GM23338 (cell line): ENCODE measurements around the gene LRTM2. TPM values are rescaled to one million over a fixed set of nuclear protein-coding genes. Genes with fewer than 3 reads are reported as not detected.

Source experiments
- ATAC-seq: fragments of 200-7000 bp; cut with Tn5 transposase; 3 replicates; pipeline ENCODE4 v1.9.1; 2020
- DNase-seq: peaks from one replicate; pipeline ENCODE4 v3.0.0-alpha.2; 2015; ENCODE audit warnings: low spot score
- H2AFZ ChIP-seq: fragments of 200-600 bp; sonication (generic); 2 replicates; pipeline ENCODE4 v1.8.0; 2016; ENCODE audit warnings: antibody characterized with exemption, mild to moderate bottlenecking, moderate library complexity
- H3F3A ChIP-seq: fragments of 200-600 bp; sonication (generic); replicated peaks from 2 replicates; pipeline ENCODE4 v1.8.0; 2017; ENCODE audit warnings: antibody characterized with exemption, mixed run types, low read depth
- H3K27ac ChIP-seq: fragments of 200-600 bp; sonication (generic); 2 replicates; pipeline ENCODE4 v1.6.1; 2016; ENCODE audit warnings: low read depth
- H3K27me3 ChIP-seq: fragments of 200-600 bp; sonication (generic); 2 replicates; pipeline ENCODE4 v1.8.0; 2016; ENCODE audit warnings: mild to moderate bottlenecking, mixed run types, moderate library complexity; ENCODE audit not compliant: insufficient read depth
- H3K36me3 ChIP-seq: fragments of 200-600 bp; sonication (generic); 2 replicates; pipeline ENCODE4 v1.8.0; 2016; ENCODE audit warnings: mild to moderate bottlenecking; ENCODE audit not compliant: insufficient read depth
- H3K4me1 ChIP-seq: fragments of 200-600 bp; sonication (generic); 2 replicates; pipeline ENCODE4 v1.8.0; 2016; ENCODE audit warnings: mild to moderate bottlenecking, moderate library complexity; ENCODE audit not compliant: insufficient read depth
- H3K4me2 ChIP-seq: fragments of 200-600 bp; sonication (generic); 2 replicates; pipeline ENCODE4 v1.7.1; 2017; ENCODE audit warnings: mixed run types
- H3K4me3 ChIP-seq: fragments of 200-600 bp; sonication (generic); 2 replicates; pipeline ENCODE4 v1.6.1; 2016; ENCODE audit warnings: mixed run types
- H3K79me2 ChIP-seq: fragments of 200-600 bp; sonication (generic); replicated peaks from 2 replicates; pipeline ENCODE4 v1.8.0; 2017; ENCODE audit warnings: mild to moderate bottlenecking; ENCODE audit not compliant: insufficient read depth
- H3K9me2 ChIP-seq: fragments of 200-600 bp; sonication (generic); 2 replicates; pipeline ENCODE4 v1.8.0; 2017; ENCODE audit not compliant: insufficient read depth
- H4K20me1 ChIP-seq: fragments of 200-600 bp; sonication (generic); replicated peaks from 2 replicates; pipeline ENCODE4 v1.8.0; 2017; ENCODE audit warnings: mild to moderate bottlenecking; ENCODE audit not compliant: insufficient read depth
- H3K27ac Mint-ChIP-seq: 2 replicates; pipeline ENCODE4 v1.8.0; 2020; ENCODE audit warnings: inconsistent platforms, mild to moderate bottlenecking, moderate library complexity, mixed read lengths
- H3K27me3 Mint-ChIP-seq: 3 replicates; pipeline ENCODE4 v1.8.0; 2022; ENCODE audit warnings: low read depth, mild to moderate bottlenecking, moderate library complexity, mixed read lengths, inconsistent platforms; ENCODE audit not compliant: insufficient read depth, poor library complexity
- H3K36me3 Mint-ChIP-seq: 3 replicates; pipeline ENCODE4 v1.8.0; 2021; ENCODE audit warnings: low read depth, mild to moderate bottlenecking, inconsistent platforms, moderate library complexity, mixed read lengths
- H3K4me1 Mint-ChIP-seq: 3 replicates; pipeline ENCODE4 v1.8.0; 2020; ENCODE audit warnings: mild to moderate bottlenecking, inconsistent platforms, mixed read lengths
- H3K4me3 Mint-ChIP-seq: 3 replicates; pipeline ENCODE4 v1.8.0; 2021; ENCODE audit warnings: moderate library complexity, mild to moderate bottlenecking, inconsistent platforms, mixed read lengths
- H3K9me3 Mint-ChIP-seq: 3 replicates; pipeline ENCODE4 v1.8.0; 2020; ENCODE audit warnings: moderate library complexity, mild to moderate bottlenecking, inconsistent platforms, mixed read lengths
- CREB1 ChIP-seq: fragments of 250-450 bp; sonication (Bioruptor Pico); IDR thresholded peaks from 2 replicates; pipeline ENCODE4 v1.5.0; 2020; ENCODE audit warnings: low read depth, mild to moderate bottlenecking, moderate library complexity
- EZH2phosphoT487 ChIP-seq: fragments of 200-600 bp; sonication (generic); IDR thresholded peaks from one replicate; pipeline ENCODE4 v1.8.1; 2018; ENCODE audit warnings: antibody characterized with exemption; ENCODE audit not compliant: unreplicated experiment
- JUNB ChIP-seq: IDR thresholded peaks from one replicate; pipeline ENCODE4 v1.6.1; 2016; ENCODE audit warnings: antibody characterized with exemption; ENCODE audit not compliant: unreplicated experiment
- NANOG ChIP-seq: IDR thresholded peaks from 2 replicates; pipeline ENCODE4 v1.6.1; 2016; ENCODE audit warnings: antibody characterized with exemption, borderline replicate concordance
- POLR2AphosphoS5 ChIP-seq: IDR thresholded peaks from 2 replicates; pipeline ENCODE4 v1.6.1; 2016; ENCODE audit warnings: antibody characterized with exemption, low read depth
- ZNF331 ChIP-seq: fragments of 250-450 bp; sonication (Bioruptor Pico); IDR thresholded peaks from 2 replicates; pipeline ENCODE4 v1.5.0; 2020; ENCODE audit warnings: low read depth, mild to moderate bottlenecking, moderate library complexity
- polyA plus RNA-seq: library from polyadenylated mRNA; unstranded; fragments of >200 nt; fragmentation: Nextera tagmentation; extraction: Ambion mirVana; gene quantifications from 2 replicates; pipeline ENCODE4 v1.2.1, GENCODE V29; 2016
- total RNA-seq: library from RNA; depleted of rRNA; stranded (reverse); fragments of >200 nt; shearing (Covaris generic); gene quantifications from 2 replicates; pipeline ENCODE4 v1.2.3, GENCODE V29; 2014
- TF ChIP-seq, protein P1 (sequence below), 2 experiments: fragments of 200-600 bp in 1 of 2; sonication (generic) in 1 of 2; conservative IDR thresholded peaks; 2 replicates each; pipeline versions ENCODE4 v1.5.1 to v1.6.1; 2016 to 2017; ENCODE audit warnings: antibody characterized with exemption in 2 of 2, low read depth in 2 of 2, mild to moderate bottlenecking in 2 of 2, moderate library complexity in 1 of 2
- TF ChIP-seq, protein P2 (sequence below): IDR thresholded peaks from one replicate; pipeline ENCODE4 v1.6.1; 2018; ENCODE audit warnings: antibody characterized with exemption; ENCODE audit not compliant: unreplicated experiment
- TF ChIP-seq, protein P3 (sequence below): IDR thresholded peaks from 2 replicates; pipeline ENCODE4 v1.6.1; 2016; ENCODE audit warnings: antibody characterized with exemption
- TF ChIP-seq, protein P4 (sequence below): fragments of 250-450 bp; sonication (Bioruptor Pico); IDR thresholded peaks from 2 replicates; pipeline ENCODE4 v1.5.0; 2020; ENCODE audit warnings: mild to moderate bottlenecking, moderate library complexity

The LRTM2 gene
- total and polyA plus RNA-seq, 2 experiments from 2014 or later, result 0.08 TPM; not detected in 1

DNA sequence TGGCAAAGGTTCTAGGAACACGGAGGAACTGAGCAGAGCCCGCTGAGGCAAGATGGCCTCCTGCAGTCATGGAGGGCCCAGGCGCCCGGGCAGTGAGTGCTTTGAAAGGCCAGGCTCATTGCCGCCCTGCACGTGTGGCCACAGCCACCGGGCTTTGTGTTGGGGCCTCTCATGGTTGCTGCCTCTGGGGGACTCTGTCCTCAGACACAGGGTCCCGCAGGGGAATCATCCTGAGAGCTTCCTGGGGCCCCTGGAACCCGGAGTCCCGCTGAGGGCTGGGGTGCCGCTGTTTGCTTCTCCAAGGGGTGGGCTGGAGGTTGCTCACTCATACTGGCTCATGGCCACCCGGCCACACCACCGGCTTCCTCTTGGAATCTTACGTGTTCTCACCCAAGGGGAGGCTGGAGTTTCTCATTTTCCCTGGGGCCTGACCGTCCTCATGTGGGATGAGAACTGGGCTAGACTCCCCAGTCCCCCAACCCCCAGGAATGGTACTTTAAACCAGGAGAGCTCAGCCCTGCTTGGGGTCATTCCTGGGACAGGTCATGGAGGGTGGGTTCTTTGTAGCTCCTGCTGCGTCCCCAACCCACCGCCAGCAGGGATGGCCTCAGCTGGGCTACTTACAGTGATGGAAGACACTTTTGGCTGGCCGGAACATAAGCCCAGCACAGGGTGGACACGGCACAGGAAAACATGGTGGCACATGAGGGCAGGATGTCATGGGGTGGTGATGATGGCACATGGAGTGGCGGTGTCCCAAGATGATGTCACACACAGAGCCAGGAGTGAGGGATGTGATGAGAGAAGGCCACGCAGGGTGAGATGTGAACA lies 21.1 kb upstream of the LRTM2 start (continued):
- TF ChIP-seq ZNF331 (CRISPR knock-in tag) (no peak), CREB1 (CRISPR knock-in tag) (no peak), JUNB (no peak), EZH2phosphoT487 (no peak), NANOG (no peak), POLR2AphosphoS5 (no peak)
- TF ChIP-seq, protein P1, sequence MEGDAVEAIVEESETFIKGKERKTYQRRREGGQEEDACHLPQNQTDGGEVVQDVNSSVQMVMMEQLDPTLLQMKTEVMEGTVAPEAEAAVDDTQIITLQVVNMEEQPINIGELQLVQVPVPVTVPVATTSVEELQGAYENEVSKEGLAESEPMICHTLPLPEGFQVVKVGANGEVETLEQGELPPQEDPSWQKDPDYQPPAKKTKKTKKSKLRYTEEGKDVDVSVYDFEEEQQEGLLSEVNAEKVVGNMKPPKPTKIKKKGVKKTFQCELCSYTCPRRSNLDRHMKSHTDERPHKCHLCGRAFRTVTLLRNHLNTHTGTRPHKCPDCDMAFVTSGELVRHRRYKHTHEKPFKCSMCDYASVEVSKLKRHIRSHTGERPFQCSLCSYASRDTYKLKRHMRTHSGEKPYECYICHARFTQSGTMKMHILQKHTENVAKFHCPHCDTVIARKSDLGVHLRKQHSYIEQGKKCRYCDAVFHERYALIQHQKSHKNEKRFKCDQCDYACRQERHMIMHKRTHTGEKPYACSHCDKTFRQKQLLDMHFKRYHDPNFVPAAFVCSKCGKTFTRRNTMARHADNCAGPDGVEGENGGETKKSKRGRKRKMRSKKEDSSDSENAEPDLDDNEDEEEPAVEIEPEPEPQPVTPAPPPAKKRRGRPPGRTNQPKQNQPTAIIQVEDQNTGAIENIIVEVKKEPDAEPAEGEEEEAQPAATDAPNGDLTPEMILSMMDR (conservative IDR thresholded peaks at IDR 0.05; ENCODE audit: low read depth in 2 of 2), result no peak
- TF ChIP-seq, protein P2, sequence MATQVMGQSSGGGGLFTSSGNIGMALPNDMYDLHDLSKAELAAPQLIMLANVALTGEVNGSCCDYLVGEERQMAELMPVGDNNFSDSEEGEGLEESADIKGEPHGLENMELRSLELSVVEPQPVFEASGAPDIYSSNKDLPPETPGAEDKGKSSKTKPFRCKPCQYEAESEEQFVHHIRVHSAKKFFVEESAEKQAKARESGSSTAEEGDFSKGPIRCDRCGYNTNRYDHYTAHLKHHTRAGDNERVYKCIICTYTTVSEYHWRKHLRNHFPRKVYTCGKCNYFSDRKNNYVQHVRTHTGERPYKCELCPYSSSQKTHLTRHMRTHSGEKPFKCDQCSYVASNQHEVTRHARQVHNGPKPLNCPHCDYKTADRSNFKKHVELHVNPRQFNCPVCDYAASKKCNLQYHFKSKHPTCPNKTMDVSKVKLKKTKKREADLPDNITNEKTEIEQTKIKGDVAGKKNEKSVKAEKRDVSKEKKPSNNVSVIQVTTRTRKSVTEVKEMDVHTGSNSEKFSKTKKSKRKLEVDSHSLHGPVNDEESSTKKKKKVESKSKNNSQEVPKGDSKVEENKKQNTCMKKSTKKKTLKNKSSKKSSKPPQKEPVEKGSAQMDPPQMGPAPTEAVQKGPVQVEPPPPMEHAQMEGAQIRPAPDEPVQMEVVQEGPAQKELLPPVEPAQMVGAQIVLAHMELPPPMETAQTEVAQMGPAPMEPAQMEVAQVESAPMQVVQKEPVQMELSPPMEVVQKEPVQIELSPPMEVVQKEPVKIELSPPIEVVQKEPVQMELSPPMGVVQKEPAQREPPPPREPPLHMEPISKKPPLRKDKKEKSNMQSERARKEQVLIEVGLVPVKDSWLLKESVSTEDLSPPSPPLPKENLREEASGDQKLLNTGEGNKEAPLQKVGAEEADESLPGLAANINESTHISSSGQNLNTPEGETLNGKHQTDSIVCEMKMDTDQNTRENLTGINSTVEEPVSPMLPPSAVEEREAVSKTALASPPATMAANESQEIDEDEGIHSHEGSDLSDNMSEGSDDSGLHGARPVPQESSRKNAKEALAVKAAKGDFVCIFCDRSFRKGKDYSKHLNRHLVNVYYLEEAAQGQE, result no peak

DNA sequence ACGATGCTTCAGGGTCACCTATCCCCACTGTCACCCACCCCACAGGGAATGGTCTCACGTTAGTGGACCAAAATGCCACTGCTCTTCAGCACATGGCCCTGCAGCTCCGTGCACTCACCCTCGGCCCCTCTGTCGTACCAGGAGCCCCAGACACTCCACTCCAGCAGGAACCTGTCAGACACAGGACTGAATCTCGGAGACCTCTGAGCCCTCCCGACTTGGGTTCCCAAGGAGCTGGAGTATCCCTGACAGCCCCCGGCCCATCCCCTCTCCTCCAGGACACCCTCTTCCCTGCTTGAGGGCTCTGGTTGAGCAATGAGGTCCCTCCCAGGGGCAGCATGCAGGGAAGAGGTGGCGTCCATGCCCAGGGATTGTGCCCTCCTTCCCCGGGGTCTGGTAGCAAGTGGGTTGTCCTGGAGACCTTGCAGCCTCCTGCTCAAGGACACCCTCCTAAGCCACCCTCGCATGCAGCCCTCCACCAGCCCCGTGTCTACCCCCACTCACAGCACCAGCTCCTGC lies 20.4 kb upstream of the LRTM2 start:
- H2AFZ ChIP-seq, result no peak overlapping the region
- Mint-ChIP-seq H3K4me1 (peaks cover 8% of the 10 kb centered on the region), H3K4me3 (no peak overlapping the region)
- TF ChIP-seq, protein P3, sequence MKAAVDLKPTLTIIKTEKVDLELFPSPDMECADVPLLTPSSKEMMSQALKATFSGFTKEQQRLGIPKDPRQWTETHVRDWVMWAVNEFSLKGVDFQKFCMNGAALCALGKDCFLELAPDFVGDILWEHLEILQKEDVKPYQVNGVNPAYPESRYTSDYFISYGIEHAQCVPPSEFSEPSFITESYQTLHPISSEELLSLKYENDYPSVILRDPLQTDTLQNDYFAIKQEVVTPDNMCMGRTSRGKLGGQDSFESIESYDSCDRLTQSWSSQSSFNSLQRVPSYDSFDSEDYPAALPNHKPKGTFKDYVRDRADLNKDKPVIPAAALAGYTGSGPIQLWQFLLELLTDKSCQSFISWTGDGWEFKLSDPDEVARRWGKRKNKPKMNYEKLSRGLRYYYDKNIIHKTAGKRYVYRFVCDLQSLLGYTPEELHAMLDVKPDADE, result no peak
- TF ChIP-seq JUNB (no peak), POLR2AphosphoS5 (no peak), EZH2phosphoT487 (no peak), ZNF331 (CRISPR knock-in tag) (no peak)
- TF ChIP-seq, protein P4, sequence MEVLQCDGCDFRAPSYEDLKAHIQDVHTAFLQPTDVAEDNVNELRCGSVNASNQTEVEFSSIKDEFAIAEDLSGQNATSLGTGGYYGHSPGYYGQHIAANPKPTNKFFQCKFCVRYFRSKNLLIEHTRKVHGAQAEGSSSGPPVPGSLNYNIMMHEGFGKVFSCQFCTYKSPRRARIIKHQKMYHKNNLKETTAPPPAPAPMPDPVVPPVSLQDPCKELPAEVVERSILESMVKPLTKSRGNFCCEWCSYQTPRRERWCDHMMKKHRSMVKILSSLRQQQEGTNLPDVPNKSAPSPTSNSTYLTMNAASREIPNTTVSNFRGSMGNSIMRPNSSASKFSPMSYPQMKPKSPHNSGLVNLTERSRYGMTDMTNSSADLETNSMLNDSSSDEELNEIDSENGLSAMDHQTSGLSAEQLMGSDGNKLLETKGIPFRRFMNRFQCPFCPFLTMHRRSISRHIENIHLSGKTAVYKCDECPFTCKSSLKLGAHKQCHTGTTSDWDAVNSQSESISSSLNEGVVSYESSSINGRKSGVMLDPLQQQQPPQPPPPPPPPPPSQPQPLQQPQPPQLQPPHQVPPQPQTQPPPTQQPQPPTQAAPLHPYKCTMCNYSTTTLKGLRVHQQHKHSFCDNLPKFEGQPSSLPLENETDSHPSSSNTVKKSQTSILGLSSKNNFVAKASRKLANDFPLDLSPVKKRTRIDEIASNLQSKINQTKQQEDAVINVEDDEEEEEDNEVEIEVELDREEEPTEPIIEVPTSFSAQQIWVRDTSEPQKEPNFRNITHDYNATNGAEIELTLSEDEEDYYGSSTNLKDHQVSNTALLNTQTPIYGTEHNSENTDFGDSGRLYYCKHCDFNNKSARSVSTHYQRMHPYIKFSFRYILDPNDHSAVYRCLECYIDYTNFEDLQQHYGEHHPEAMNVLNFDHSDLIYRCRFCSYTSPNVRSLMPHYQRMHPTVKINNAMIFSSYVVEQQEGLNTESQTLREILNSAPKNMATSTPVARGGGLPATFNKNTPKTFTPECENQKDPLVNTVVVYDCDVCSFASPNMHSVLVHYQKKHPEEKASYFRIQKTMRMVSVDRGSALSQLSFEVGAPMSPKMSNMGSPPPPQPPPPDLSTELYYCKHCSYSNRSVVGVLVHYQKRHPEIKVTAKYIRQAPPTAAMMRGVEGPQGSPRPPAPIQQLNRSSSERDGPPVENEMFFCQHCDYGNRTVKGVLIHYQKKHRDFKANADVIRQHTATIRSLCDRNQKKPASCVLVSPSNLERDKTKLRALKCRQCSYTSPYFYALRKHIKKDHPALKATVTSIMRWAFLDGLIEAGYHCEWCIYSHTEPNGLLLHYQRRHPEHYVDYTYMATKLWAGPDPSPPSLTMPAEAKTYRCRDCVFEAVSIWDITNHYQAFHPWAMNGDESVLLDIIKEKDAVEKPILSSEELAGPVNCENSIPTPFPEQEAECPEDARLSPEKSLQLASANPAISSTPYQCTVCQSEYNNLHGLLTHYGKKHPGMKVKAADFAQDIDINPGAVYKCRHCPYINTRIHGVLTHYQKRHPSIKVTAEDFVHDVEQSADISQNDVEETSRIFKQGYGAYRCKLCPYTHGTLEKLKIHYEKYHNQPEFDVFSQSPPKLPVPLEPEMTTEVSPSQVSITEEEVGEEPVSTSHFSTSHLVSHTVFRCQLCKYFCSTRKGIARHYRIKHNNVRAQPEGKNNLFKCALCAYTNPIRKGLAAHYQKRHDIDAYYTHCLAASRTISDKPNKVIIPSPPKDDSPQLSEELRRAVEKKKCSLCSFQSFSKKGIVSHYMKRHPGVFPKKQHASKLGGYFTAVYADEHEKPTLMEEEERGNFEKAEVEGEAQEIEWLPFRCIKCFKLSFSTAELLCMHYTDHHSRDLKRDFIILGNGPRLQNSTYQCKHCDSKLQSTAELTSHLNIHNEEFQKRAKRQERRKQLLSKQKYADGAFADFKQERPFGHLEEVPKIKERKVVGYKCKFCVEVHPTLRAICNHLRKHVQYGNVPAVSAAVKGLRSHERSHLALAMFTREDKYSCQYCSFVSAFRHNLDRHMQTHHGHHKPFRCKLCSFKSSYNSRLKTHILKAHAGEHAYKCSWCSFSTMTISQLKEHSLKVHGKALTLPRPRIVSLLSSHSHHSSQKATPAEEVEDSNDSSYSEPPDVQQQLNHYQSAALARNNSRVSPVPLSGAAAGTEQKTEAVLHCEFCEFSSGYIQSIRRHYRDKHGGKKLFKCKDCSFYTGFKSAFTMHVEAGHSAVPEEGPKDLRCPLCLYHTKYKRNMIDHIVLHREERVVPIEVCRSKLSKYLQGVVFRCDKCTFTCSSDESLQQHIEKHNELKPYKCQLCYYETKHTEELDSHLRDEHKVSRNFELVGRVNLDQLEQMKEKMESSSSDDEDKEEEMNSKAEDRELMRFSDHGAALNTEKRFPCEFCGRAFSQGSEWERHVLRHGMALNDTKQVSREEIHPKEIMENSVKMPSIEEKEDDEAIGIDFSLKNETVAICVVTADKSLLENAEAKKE (CRISPR knock-in tag), result no peak

More for the DNA sequence above, 20.4 kb upstream of the LRTM2 start:
- Mint-ChIP-seq H3K36me3 (no peaks in the 10 kb centered on the region; the same call in 2 of the 3 replicates), H3K27me3 (peaks cover 15% of the 10 kb centered on the region), H3K27ac (no peak overlapping the region), H3K9me3 (no peaks in the 10 kb centered on the region; the same call in 2 of the 3 replicates)
- Histone ChIP-seq H3K4me1 (peaks cover 8% of the 10 kb centered on the region; the same call in 1 of the 2 replicates), H3K27ac (no peak overlapping the region), H3K4me2 (no peak overlapping the region), H3K4me3 (no peak overlapping the region), H3K79me2 (no peaks in the 10 kb centered on the region), H4K20me1 (no peaks in the 10 kb centered on the region), H3K36me3 (no peaks in the 10 kb centered on the region), H3F3A (no peaks in the 10 kb centered on the region), H3K27me3 (peaks cover 5% of the 10 kb centered on the region), H3K9me2 (no peaks in the 10 kb centered on the region)
- no peak for DNase-seq
- no peak for ATAC-seq
